ENCODE data around the gene TOMM40.

DNA sequence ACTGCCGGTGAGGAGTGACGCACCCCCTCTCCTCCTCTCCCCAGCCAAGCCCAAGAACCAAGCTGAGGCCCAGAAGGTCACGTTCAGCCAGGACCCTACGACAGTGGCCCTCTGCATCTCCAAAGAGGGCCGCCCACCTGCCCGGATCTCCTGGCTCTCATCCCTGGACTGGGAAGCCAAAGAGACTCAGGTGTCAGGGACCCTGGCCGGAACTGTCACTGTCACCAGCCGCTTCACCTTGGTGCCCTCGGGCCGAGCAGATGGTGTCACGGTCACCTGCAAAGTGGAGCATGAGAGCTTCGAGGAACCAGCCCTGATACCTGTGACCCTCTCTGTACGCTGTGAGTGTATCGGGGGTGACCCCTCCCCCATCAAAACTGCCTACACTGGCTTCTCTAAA is 19.2 kb upstream of the TOMM40 start:
- TF ChIP-seq, protein P1, sequence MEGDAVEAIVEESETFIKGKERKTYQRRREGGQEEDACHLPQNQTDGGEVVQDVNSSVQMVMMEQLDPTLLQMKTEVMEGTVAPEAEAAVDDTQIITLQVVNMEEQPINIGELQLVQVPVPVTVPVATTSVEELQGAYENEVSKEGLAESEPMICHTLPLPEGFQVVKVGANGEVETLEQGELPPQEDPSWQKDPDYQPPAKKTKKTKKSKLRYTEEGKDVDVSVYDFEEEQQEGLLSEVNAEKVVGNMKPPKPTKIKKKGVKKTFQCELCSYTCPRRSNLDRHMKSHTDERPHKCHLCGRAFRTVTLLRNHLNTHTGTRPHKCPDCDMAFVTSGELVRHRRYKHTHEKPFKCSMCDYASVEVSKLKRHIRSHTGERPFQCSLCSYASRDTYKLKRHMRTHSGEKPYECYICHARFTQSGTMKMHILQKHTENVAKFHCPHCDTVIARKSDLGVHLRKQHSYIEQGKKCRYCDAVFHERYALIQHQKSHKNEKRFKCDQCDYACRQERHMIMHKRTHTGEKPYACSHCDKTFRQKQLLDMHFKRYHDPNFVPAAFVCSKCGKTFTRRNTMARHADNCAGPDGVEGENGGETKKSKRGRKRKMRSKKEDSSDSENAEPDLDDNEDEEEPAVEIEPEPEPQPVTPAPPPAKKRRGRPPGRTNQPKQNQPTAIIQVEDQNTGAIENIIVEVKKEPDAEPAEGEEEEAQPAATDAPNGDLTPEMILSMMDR (conservative IDR thresholded peaks at IDR 0.05): no peak
- no peak for TF ChIP-seq ZFX (IDR thresholded peaks at IDR 0.05)
